ENCODE data around the gene ECM1.
A peak's percentile ranks its signal among the peaks of the same experiment; 100 is the strongest.

Gene ECM1

DNA sequence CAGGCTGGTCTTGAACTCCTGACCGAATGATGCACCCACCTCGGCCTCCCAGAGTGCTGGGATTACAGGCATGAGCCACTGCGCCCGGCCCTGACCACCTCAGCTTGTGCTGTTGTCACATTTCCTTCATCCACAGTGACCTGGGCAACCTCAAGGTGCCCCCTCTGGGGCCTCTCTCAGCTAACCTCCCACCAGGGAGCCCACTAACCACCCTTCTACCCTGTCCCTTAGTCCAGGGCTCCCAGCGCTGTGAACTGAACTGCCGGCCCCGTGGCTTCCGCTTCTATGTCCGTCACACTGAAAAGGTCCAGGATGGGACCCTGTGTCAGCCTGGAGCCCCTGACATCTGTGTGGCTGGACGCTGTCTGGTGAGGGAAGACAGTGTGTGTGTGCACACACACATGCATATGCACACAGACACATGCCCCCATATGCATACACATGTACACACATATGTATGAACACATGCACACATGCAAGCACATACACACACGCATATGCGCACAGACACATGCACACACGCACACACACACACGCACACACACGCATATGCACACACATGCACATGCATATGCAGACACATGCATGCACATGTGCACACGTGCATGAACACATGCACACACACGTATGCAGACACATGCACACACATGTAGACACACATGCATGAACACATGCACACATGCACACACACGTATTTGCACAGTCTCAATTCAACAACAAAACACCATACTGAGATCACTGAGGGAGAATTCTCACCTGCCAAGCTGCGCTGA is 47.5 kb downstream of the ECM1 start:
- no peak overlapping the region for H2AK5ac ChIP-seq (ENCODE audit: low read length, severe bottlenecking)
- H3K36me3 ChIP-seq (ENCODE audit: control insufficient read depth in 1 of 2, insufficient read depth in 2 of 2, low read depth in 1 of 2, low read length in 2 of 2) = peaks cover 41 to 58% of the 10 kb centered on the region in 2 experiments
- H3K4me2 ChIP-seq (ENCODE audit: low read length, poor library complexity, severe bottlenecking) = no peak overlapping the region

DNA sequence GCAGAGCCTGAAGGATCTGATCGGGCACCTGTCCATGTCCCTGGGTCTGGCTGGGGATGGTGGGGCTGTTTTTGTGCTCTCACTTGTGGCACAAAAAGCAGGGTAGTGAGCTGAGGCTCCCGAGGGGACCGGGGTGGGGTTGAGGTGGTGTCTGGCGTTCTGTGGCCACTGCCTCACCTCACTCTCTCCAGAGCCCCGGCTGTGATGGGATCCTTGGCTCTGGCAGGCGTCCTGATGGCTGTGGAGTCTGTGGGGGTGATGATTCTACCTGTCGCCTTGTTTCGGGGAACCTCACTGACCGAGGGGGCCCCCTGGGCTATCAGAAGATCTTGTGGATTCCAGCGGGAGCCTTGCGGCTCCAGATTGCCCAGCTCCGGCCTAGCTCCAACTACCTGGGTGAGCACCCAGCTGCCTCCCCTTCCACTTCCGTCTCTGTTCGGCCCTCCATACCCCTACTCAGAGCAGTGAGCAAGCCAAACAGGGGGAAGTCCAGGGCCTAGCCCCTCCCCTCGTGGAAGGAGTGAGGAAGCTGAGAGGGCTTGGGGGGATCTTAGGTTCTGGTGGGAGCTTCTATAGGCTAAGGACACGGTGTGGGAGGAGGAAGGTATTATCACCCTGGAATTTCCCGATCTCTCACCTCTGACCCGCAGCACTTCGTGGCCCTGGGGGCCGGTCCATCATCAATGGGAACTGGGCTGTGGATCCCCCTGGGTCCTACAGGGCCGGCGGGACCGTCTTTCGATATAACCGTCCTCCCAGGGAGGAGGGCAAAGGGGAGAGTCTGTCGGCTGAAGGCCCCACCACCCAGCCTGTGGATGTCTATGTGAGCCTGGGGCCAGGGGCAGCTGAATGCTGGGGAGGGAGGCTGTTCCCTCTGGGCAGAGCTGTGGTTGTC is 48.3 kb downstream of the ECM1 start:
- Histone ChIP-seq H3K18ac (ENCODE audit: low read depth in 1 of 2, low read length in 2 of 2) (peak overlapping the region in 1 of 2 experiments; percentile 61), H3K4me1 (ENCODE audit: control insufficient read depth, insufficient read depth, low read depth, low read length) (peaks cover 44% of the 10 kb centered on the region)

More for the DNA sequence above, 47.5 kb downstream of the ECM1 start:
- no peak overlapping the region for H3K4ac ChIP-seq (ENCODE audit: low read depth in 1 of 2, low read length in 2 of 2)
- no peak overlapping the region for H3K23ac ChIP-seq (ENCODE audit: low read length in 2 of 2)
- no peak overlapping the region for H4K8ac ChIP-seq (ENCODE audit: low read length)
- peak overlapping the region; percentile 0 for H4K91ac ChIP-seq (ENCODE audit: low read length)
- H3K14ac ChIP-seq (ENCODE audit: low read length in 2 of 2) = peak overlapping the region in 1 of 2 experiments; percentile 5
- DNase-seq = peak; percentile 43
- whole genome bisulfite sequencing = 97% methylated on average over 19 of the region's 19 CpGs
- no peak overlapping the region for H3K9ac ChIP-seq (ENCODE audit: low read length)
- H3K4me1 ChIP-seq (ENCODE audit: control insufficient read depth, insufficient read depth, low read depth, low read length) = peaks cover 40% of the 10 kb centered on the region
- no peak overlapping the region for H2BK12ac ChIP-seq (ENCODE audit: low read length in 2 of 2)
- H3K27ac ChIP-seq (ENCODE audit: low read length, poor library complexity, severe bottlenecking) = no peak overlapping the region
- H3K18ac ChIP-seq (ENCODE audit: low read depth in 1 of 2, low read length in 2 of 2) = no peak overlapping the region
- no peaks in the 10 kb centered on the region for H3K27me3 ChIP-seq (ENCODE audit: control insufficient read depth in 1 of 2, insufficient read depth in 1 of 2, low read length in 2 of 2)
- H3K79me1 ChIP-seq (replicated peaks; ENCODE audit: low read length, poor library complexity, severe bottlenecking) = peaks cover 36% of the 10 kb centered on the region
- H2BK15ac ChIP-seq (ENCODE audit: low read depth, poor library complexity, severe bottlenecking) = no peak overlapping the region
- H2BK5ac ChIP-seq (ENCODE audit: low read depth, low read length, poor library complexity, severe bottlenecking) = no peak overlapping the region
- no peak overlapping the region for H3K4me3 ChIP-seq (ENCODE audit: insufficient read depth in 1 of 2, low read depth in 1 of 2, low read length in 2 of 2)
- no peak overlapping the region for H2AFZ ChIP-seq (ENCODE audit: low read depth, low read length)
- H3K9me3 ChIP-seq (ENCODE audit: control insufficient read depth, low read length) = no peaks in the 10 kb centered on the region
- H2BK120ac ChIP-seq (ENCODE audit: low read depth, low read length) = no peak overlapping the region

DNA sequence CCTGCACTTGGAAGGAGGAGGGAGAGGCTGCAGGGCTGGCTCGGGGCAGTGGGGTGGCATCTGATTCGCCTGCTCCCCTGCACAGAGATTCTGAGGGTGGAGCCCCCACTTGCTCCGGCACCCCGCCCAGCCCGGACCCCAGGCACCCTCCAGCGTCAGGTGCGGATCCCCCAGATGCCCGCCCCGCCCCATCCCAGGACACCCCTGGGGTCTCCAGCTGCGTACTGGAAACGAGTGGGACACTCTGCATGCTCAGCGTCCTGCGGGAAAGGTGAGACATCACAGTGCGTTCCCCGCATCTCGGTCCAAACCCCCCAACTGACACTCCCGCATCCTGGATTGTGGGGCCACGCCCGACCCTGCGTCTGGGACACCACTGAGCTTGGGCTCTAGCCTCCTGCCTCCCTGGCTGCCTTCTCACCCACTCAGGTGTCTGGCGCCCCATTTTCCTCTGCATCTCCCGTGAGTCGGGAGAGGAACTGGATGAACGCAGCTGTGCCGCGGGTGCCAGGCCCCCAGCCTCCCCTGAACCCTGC is 49.2 kb downstream of the ECM1 start:
- no peak overlapping the region for H3K4ac ChIP-seq (ENCODE audit: low read depth in 1 of 2, low read length in 2 of 2)
- H3K9me3 ChIP-seq (ENCODE audit: control insufficient read depth, low read length) = no peaks in the 10 kb centered on the region
- no peak overlapping the region for H2BK120ac ChIP-seq (ENCODE audit: low read depth, low read length)
- H2BK12ac ChIP-seq (ENCODE audit: low read length in 2 of 2) = no peak overlapping the region
- no peaks in the 10 kb centered on the region for H3K27me3 ChIP-seq (ENCODE audit: control insufficient read depth in 1 of 2, insufficient read depth in 1 of 2, low read length in 2 of 2)
- no peak overlapping the region for H3K4me2 ChIP-seq (ENCODE audit: low read length, poor library complexity, severe bottlenecking)
- DNase-seq = peak; percentile 7
- H3K4me1 ChIP-seq (ENCODE audit: control insufficient read depth, insufficient read depth, low read depth, low read length) = peaks cover 47% of the 10 kb centered on the region
- no peak overlapping the region for H2BK5ac ChIP-seq (ENCODE audit: low read depth, low read length, poor library complexity, severe bottlenecking)
- no peak overlapping the region for H2BK15ac ChIP-seq (ENCODE audit: low read depth, poor library complexity, severe bottlenecking)
- no peak overlapping the region for H3K4me3 ChIP-seq (ENCODE audit: insufficient read depth in 1 of 2, low read depth in 1 of 2, low read length in 2 of 2)
- H3K36me3 ChIP-seq (ENCODE audit: control insufficient read depth in 1 of 2, insufficient read depth in 2 of 2, low read depth in 1 of 2, low read length in 2 of 2) = peaks cover 43 to 58% of the 10 kb centered on the region in 2 experiments
- no peak overlapping the region for H3K27ac ChIP-seq (ENCODE audit: low read length, poor library complexity, severe bottlenecking)
- H3K9ac ChIP-seq (ENCODE audit: low read length) = no peak overlapping the region
- H2AK5ac ChIP-seq (ENCODE audit: low read length, severe bottlenecking) = no peak overlapping the region
- H4K91ac ChIP-seq (ENCODE audit: low read length) = no peak overlapping the region
- no peak overlapping the region for H3K23ac ChIP-seq (ENCODE audit: low read length in 2 of 2)
- no peak overlapping the region for H3K14ac ChIP-seq (ENCODE audit: low read length in 2 of 2)
- peak overlapping the region; percentile 32 for H4K8ac ChIP-seq (ENCODE audit: low read length)
- H2AFZ ChIP-seq (ENCODE audit: low read depth, low read length) = no peak overlapping the region
- 94% methylated on average over 24 of the region's 26 CpGs for WGBS
- H3K79me1 ChIP-seq (replicated peaks; ENCODE audit: low read length, poor library complexity, severe bottlenecking) = peaks cover 36% of the 10 kb centered on the region
- peak overlapping the region in 1 of 2 experiments; percentile 11 for H3K18ac ChIP-seq (ENCODE audit: low read depth in 1 of 2, low read length in 2 of 2)

More for the DNA sequence above, 48.3 kb downstream of the ECM1 start:
- H3K14ac ChIP-seq (ENCODE audit: low read length in 2 of 2) = no peak overlapping the region
- H4K8ac ChIP-seq (ENCODE audit: low read length) = no peak overlapping the region
- no peak overlapping the region for H2BK12ac ChIP-seq (ENCODE audit: low read length in 2 of 2)
- no peak overlapping the region for H2AK5ac ChIP-seq (ENCODE audit: low read length, severe bottlenecking)
- no peak overlapping the region for H3K4me2 ChIP-seq (ENCODE audit: low read length, poor library complexity, severe bottlenecking)
- H3K9me3 ChIP-seq (ENCODE audit: control insufficient read depth, low read length) = no peaks in the 10 kb centered on the region
- H2BK120ac ChIP-seq (ENCODE audit: low read depth, low read length) = no peak overlapping the region
- H3K4me3 ChIP-seq (ENCODE audit: insufficient read depth in 1 of 2, low read depth in 1 of 2, low read length in 2 of 2) = no peak overlapping the region
- H3K4ac ChIP-seq (ENCODE audit: low read depth in 1 of 2, low read length in 2 of 2) = no peak overlapping the region
- no peaks in the 10 kb centered on the region for H3K27me3 ChIP-seq (ENCODE audit: control insufficient read depth in 1 of 2, insufficient read depth in 1 of 2, low read length in 2 of 2)
- no peak overlapping the region for H3K27ac ChIP-seq (ENCODE audit: low read length, poor library complexity, severe bottlenecking)
- no peak overlapping the region for H2BK15ac ChIP-seq (ENCODE audit: low read depth, poor library complexity, severe bottlenecking)
- H3K79me1 ChIP-seq (replicated peaks; ENCODE audit: low read length, poor library complexity, severe bottlenecking) = peaks cover 36% of the 10 kb centered on the region
- no peak overlapping the region for H2AFZ ChIP-seq (ENCODE audit: low read depth, low read length)
- no peak overlapping the region for H3K9ac ChIP-seq (ENCODE audit: low read length)
- WGBS = 73% methylated on average over 23 of the region's 26 CpGs
- H4K91ac ChIP-seq (ENCODE audit: low read length) = no peak overlapping the region
- H3K23ac ChIP-seq (ENCODE audit: low read length in 2 of 2) = no peak overlapping the region
- peak; percentile 59 for DNase-seq
- peaks cover 43 to 58% of the 10 kb centered on the region in 2 experiments for H3K36me3 ChIP-seq (ENCODE audit: control insufficient read depth in 1 of 2, insufficient read depth in 2 of 2, low read depth in 1 of 2, low read length in 2 of 2)
- H2BK5ac ChIP-seq (ENCODE audit: low read depth, low read length, poor library complexity, severe bottlenecking) = no peak overlapping the region

GRCh38 chr1:150557813-150558212 is 49.9 kb downstream of the ECM1 start:
- peak; percentile 3 for DNase-seq
- Histone ChIP-seq H3K14ac (ENCODE audit: low read length in 2 of 2) (no peak overlapping the region), H2BK120ac (ENCODE audit: low read depth, low read length) (no peak overlapping the region), H2BK15ac (ENCODE audit: low read depth, poor library complexity, severe bottlenecking) (no peak overlapping the region), H3K23ac (ENCODE audit: low read length in 2 of 2) (no peak overlapping the region), H3K9ac (ENCODE audit: low read length) (no peak overlapping the region), H4K8ac (ENCODE audit: low read length) (no peak overlapping the region), H2AFZ (ENCODE audit: low read depth, low read length) (no peak overlapping the region), H3K79me1 (replicated peaks; ENCODE audit: low read length, poor library complexity, severe bottlenecking) (peaks cover 36% of the 10 kb centered on the region), H2AK5ac (ENCODE audit: low read length, severe bottlenecking) (no peak overlapping the region), H3K9me3 (ENCODE audit: control insufficient read depth, low read length) (no peaks in the 10 kb centered on the region), H3K18ac (ENCODE audit: low read depth in 1 of 2, low read length in 2 of 2) (no peak overlapping the region), H3K36me3 (ENCODE audit: control insufficient read depth in 1 of 2, insufficient read depth in 2 of 2, low read depth in 1 of 2, low read length in 2 of 2) (peaks cover 43 to 58% of the 10 kb centered on the region in 2 experiments), H3K4me1 (ENCODE audit: control insufficient read depth, insufficient read depth, low read depth, low read length) (peaks cover 47% of the 10 kb centered on the region), H3K27me3 (ENCODE audit: control insufficient read depth in 1 of 2, insufficient read depth in 1 of 2, low read length in 2 of 2) (no peaks in the 10 kb centered on the region), H3K4me2 (ENCODE audit: low read length, poor library complexity, severe bottlenecking) (no peak overlapping the region), H3K4ac (ENCODE audit: low read depth in 1 of 2, low read length in 2 of 2) (no peak overlapping the region), H2BK5ac (ENCODE audit: low read depth, low read length, poor library complexity, severe bottlenecking) (no peak overlapping the region), H2BK12ac (ENCODE audit: low read length in 2 of 2) (no peak overlapping the region), H4K91ac (ENCODE audit: low read length) (peak overlapping the region; percentile 52), H3K27ac (ENCODE audit: low read length, poor library complexity, severe bottlenecking) (no peak overlapping the region), H3K4me3 (ENCODE audit: insufficient read depth in 1 of 2, low read depth in 1 of 2, low read length in 2 of 2) (no peak overlapping the region)
- 95% methylated on average over 14 of the region's 15 CpGs for WGBS

All from mesenchymal stem cell (in vitro differentiated cells and primary cell).